Right lobe of liver (tissue), 4 donors: Measurements from ENCODE around the gene ENO2.
"Not testable (repeated sequence)": the region's sequence is repeated elsewhere in the genome, so short reads cannot be mapped to it uniquely, and the experiment has no call there.

ENCODE experiments used
- CTCF ChIP-seq, 4 donors: fragments of 200-600 bp in 3 of 4; fragments of 450-650 bp in 1 of 4; IDR thresholded peaks; one replicate each; pipeline versions ENCODE4 v1.5.1 to v1.8.0; 2016 to 2022; ENCODE audit warnings: antibody characterized with exemption in 4 of 4, mild to moderate bottlenecking in 2 of 4
- POLR2A ChIP-seq: fragments of 450-650 bp; IDR thresholded peaks from one replicate; pipeline ENCODE4 v1.6.1; 2017; ENCODE audit warnings: antibody characterized with exemption, mild to moderate bottlenecking
- donor health status: DM: no; HTN: no; CAD: no.
- donor health status: DM: no; HTN: no; CAD: no.
- donor health status: DM: no; HTN: yes; CAD: no.

GRCh38 chr12:6892683-6893082, 21.7 kb upstream of the ENO2 start:
- TF ChIP-seq CTCF (IDR thresholded peaks at IDR 0.05); POLR2A: not testable (repeated sequence)
